HG02623 (cell line): ENCODE data around the gene NSD2.

Experiments
- ATAC-seq: cut with Tn5 transposase; IDR thresholded peaks from one replicate; pipeline ENCODE4 v1.9.1; 2021; ENCODE audit warnings: moderate library complexity; ENCODE audit not compliant: unreplicated experiment

NSD2 gene

DNA sequence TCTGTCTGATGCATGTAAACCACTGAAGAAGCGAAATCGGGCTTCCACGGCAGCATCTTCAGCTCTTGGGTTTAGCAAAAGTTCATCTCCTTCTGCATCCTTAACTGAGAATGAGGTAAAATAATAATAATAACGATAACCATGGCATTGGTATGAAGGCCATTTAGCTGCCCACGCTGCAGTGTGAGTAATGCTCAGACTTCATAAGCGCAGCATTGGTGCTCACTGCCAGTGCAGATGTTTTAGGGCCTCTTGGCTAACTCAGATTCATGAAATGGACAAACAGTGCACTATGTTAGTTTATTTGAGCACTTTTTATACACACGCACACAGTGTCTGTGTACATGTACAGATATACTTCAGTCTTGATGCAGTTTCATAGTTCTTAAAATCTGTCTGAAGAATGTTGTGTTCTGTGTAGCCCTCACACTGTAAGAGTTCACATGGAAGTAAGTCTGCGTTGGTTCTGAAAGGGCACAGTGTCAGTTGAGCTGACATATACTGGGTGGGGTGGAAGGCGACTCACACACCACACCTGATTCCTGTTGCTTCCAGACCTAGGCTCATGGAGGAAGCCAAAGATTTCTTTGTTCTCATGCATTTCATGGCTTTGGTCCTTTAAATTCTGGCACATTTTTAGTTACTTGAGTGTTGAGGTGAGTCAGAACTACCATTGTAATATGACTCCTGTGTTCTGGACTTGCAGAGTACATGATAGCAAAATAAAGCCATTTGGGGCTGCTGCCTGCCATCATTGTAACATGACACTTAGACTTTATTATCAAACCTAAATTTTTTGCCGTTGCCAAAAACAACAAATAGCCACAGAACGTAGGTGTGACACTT, 68.7 kb downstream of the NSD2 start:
- ATAC-seq, result no peak

DNA sequence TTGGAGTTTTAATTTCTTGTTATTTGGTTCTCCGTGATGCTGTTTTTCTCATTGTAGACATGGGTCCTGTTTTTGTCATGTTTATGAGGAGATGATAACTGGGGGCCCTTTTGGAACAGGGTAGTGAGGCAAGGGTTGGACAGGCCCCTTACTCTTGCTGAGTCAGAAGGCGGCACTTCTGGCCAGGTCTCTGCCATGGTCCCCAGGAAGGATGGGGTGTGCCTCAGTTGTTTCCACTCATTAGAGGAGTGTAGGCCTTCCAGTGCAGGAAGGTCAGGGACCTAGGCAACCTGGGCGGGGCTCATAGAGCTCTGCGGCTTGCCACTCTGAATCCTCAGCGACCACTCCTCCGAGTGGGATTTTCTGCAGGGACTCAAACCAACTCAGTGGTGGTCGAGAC, 69.4 kb downstream of the NSD2 start:
- no peak for ATAC-seq

DNA sequence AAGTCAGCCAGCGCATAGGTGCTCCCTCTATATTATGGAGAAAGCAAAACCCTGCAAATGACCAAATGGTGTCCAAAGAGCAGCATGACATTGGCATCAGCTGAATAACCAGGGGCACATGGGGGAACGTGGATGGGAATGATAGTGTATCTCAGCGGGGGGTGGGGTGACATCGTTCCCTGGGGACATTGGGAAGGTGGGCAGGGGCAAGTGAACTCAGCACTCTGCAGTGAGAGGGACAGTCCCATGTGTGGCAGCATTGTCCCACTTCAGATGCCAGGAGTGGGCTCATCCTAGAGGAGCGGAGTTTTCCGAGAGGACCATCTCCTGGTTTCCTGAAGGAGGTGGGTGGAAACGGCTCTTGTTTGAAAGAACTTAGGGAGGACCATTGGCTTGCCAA, 72.7 kb downstream of the NSD2 start:
- no peak for ATAC-seq

DNA sequence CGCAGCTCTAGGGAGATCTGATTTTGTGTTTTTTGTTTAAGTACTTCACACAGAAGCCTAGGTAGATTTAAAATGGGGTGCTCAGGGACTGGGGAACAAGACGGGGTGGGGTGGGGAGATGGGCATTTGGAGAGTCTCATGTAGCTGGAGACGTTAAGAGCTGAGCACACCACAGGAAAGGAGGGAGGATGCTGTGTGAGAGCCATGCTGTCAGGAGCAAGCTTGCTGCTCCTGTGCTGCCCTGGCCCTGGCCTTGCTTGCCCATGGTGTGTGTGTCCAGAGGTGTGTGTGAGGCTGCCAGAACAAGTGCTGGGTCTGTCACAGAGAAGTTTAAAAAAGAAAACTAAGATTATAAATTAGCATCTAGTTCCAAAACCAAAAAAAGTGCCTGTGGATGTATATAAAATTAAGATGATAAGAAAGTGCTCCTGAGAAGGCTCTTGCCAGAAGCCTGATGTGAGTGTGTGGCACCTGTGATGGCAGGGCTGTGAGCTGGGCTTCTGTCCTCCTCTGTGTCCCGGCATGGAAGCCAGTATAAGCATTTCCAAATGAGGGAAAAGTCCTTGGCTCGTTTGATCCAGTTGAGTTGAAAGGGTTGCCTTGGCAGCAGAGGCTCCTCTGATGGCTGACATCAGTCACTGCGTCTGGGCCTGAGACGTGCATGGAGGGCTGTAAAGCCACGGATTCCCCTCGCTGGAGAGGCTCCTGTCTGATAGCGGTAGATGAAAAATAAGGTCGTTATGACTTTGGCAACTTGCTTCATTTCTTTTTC, 74.1 kb downstream of the NSD2 start:
- ATAC-seq, result no peak

DNA sequence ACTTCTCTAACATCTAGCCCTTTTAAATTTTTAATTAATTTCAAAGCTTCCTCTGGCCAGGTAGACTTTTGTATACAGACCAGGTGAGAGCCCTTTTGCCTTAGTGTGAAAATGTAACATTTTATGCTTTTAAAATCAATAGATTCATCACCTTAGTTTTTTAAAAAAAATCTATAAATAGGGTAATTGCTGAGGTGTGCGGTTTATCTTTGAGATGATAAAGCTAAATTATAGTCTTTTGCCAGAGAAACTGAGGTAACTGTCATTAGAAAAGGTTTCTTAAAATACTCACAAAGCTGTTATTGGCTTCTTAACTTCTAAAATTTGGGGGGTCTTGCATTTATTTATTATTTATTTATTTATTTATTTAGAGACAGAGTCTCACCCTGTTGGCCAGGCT, 74.7 kb downstream of the NSD2 start:
- no peak for ATAC-seq

DNA sequence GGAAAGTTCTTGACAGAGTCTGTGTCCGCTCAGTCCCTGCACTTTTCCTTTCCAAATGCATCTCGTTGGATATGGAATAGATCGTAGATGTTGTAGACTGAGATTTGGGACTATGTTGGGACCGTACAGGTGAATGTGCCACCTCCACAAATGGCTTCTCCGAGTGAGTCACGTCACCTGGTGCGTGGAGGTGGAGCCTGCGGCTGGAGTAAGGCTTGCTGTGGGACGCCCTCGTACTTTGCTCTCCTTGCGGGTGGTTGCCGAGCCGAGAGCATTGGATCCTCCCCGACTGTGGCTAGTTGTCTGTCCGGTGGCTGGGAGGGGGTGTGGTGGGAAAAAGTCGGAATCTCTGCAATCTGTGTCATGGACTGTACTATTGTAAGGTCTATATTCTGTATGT, 77.0 kb downstream of the NSD2 start:
- ATAC-seq, result no peak

DNA sequence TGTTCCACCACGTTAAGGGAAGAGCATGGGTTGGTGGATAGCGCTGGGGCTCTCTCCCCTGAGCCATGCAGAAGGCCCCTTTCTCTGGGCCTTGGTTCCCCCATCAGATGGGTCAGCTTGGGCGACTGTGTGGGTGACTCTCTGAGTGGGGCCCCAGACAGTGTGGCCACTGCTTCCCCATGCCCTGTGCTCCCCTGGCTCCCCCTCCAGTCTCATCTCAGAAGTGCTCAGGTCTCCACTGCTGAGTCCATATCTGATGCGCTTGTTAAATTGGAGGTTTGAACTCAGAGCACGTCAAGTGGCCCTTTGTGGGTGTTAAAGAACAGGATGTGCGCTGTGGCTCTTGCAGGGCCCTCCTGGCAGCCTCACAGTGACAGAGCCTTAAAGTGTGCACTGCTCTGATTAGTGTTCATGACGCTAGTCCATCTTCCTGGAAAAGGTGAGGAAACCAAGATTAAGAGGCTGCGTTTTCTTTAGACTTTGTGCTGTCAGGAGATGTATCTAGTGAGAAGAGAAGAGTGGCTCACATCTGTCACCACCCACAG, 77.8 kb downstream of the NSD2 start:
- ATAC-seq, result no peak

DNA sequence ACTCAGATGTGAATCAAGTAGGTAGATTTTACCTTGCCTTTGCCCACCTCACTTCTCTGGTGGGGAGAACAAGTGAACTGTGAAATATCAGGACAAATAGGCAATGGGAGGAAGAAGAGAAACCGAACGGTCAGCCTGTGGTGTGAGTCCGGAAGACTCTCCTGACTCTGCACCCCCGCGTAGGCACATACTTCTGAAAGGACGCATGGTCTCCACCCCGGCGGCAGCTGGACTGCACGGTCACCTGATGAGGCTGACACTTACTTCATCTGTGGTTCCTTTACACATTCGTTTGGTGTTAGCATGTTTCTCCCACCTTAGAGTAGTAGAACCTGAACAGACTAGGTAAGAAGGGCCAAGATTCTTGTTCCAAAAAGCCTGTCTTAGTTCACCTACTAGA, 79.2 kb downstream of the NSD2 start:
- ATAC-seq, result no peak

DNA sequence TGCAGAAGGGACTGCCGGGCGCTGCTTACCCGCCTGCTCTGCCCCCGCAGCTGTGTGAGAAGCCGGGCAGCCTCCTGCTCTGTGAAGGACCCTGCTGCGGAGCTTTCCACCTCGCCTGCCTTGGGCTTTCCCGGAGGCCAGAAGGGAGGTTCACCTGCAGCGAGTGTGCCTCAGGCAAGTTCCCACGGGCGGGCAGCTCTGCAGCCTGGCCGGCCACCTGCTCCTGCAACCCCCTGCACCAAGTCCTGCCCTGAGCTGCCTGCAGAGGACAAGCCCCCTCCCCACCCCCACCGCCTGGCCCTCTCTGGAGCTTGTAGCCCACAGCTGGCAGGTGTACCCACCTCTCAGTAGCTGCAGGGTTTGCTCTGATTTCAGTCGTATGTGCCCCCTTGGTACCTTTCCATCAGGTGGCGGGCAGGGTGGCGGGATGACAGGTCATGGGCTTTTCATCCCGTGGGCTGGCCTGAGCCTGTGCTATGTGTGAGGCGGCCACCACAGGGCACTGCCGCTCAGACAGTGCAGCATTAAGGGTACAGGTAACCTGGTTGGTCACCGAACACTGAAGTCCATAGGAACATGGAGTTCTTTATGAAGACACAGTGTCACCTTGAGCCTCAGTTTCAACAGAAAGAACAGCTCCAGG, 81.0 kb downstream of the NSD2 start:
- no peak for ATAC-seq

DNA sequence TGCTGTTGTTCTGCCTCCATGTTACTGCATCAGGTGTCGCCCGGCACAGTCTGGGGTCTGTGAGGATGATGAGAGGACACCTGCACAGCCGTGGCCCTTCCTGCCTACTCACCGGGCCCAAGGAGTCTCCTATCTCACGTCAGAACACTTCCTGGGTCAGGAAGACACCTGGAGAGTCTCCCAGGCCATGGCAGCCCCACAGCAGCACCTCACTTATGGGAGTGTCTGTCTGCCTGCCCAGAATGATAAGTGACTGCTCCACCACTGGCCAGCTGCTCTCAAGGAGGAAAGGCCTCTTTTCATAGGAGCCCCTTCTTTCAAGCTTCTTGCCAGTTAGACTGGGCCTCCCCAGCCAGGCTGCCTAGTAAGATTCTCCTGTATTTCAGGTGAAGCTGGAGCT, 81.5 kb downstream of the NSD2 start:
- ATAC-seq, result no peak

DNA sequence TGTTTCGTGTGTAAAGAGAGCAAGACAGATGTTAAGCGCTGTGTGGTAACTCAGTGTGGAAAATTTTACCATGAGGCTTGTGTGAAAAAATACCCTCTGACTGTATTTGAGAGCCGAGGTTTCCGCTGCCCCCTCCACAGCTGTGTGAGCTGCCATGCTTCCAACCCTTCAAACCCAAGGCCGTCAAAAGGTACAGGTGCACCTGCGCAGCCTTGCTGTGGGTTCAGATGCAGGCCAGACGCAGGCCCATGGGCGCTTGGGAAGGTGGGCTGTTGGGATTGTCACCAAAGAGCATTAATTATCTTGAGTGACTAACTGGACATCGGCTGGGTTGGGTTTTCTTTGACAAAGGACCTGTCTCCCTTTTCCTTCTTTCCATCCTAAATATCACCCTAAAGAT, 82.1 kb downstream of the NSD2 start:
- no peak for ATAC-seq

DNA sequence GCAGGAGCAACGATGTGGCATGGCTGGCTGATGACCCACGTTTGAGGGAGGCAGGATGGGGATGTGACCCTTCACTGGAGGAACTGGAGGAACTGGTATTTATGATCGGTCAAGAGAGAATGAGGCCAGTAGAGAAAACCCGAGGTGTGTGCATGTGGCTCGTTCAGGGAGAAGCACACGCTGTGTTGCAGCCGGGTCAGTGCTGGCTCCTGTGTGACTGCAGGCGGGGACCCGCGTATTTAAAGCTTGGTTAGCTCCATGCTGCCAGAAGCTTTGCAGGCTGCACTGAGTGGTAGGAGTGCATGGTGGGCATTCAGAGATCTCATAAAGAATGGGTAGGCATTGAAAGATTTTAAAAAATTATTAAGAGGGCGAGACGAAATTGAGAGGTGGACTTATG, 85.4 kb downstream of the NSD2 start:
- ATAC-seq, result no peak

DNA sequence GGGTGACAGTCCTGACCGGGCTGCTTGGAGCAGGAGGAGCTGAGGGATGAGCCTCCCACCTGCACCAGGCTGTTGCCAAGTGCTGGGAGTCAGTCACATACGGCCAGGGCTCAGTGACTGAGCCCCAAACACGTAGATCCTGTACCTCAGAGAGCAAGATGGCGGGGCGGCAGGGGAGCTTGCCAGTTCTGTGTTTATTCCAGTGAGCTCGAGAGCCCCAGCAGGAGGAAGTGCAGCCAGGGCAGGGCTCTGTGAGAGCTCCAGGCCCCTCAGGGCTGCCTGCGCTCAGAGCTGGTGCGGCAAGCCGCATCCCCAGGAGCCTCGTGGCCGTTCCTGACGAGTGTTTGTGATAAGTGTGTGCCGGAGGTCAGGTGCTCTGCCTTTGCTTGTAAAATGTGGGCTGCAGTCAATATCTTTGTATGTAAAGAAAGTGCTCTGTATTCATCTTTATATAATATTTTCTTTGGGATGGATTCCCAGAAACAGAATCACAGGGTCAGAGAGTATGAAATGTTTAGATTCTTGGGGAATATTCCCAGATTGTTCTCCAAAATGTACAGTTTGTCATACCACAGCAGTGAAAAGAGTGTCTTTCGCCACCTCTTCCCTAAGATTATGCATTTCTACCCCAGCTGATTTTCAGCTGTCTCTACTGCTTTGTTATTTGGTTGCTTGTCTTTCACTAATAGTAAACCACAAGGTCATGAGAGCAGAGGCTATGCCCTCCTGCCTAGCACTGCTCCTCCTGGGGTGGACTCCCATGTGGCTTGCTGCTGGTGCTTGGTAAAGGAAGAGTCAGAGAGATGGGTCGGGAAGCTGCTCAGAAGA, 87.3 kb downstream of the NSD2 start:
- ATAC-seq, result no peak

DNA sequence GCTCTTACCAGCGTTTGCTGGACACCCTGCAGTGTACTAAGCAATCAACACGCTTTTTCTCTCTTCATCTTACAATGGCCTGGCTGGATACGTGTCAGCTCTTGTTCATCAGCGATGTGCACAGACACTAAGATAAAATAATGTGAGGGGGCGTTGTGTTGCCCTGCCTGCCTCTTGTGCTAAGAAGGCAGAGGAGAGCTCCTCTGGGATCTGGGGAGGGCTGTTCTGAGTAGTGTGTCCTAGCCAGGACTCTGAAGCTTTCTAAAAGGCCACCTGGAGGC, 87.9 kb downstream of the NSD2 start:
- no peak for ATAC-seq

DNA sequence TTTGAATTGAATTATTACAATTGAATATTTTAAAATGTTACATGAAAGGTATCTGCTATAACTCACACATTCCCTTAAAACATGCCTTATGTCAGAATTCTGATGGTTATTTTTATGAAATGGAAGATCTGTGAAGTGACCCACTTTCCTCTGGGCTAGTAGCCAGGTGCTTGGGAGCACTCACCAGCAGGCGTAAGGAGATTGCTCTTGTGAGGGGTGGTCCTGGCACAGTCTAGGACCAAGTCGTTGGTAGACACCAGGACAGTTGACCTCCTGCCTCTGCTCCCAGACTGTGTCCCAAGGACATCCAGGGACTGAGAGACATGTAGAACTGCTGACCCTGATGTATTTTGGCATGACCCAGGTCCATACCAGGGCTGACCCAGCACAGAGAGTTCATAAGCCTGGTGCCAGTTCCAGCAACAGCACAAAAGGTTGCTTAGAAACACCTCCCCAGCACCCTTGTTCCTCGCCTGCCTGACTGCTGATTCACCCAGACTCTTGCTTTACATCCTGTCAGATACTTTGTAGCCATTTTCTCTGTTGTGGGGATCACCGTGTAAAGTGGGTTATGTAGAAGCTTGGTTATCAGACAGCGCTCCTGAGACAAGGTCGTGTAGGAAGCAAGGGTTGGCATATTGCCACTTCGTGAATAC, 89.1 kb downstream of the NSD2 start:
- no peak for ATAC-seq

DNA sequence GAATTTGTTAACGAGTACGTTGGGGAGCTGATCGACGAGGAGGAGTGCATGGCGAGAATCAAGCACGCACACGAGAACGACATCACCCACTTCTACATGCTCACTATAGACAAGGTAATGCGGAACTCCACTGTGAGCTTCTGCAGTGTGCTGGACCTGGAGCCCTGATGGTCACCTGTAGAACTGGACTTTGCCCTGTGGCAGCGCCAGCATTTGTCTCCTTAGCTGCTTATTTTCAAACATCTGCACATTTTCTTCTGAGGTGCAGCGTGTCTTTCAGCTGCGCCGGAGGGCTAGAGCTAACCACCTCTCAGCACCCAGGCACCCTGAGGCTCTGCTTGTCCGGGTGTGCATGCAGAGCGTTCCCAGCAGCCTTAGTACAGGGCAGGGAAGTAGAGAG, 89.8 kb downstream of the NSD2 start:
- no peak for ATAC-seq

DNA sequence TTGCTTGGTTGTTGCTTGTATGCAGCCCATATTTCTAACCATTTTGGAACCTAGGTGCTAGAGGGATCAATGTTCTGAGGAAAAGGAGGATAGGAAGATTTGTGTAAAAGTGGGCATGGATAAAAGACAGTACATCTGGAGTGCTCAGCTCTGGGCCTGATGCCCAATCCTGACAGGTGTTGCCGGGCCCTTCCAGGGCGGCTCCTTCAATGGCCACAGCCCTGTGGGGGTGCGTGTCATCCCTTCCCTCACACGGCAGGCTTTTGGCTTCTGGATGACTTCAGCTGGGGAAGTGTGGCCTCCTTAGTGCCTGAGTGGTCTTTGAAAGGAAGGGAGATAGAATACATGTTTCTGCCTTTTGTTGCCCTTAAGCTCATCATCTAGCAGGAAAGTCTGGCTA, 90.4 kb downstream of the NSD2 start:
- no peak for ATAC-seq

DNA sequence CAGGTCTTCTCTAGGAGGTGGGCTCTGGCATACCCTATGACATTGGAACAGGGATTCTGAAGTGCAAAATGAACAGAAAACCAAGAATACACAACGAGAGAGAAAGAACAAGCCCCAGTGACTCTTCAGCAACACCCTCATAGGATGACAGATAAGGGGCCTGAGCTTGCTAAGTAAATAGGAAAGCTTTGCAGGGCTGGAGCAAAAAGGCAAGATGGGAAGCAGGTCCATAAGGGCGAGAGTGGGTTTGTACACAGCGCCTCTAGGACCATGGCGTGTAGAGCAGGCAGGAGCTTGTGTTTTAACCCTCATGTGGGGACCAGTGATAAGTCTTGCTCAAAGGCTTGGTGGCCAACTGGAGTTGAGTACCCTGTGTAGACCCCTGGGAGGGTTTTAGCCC, 91.8 kb downstream of the NSD2 start:
- no peak for ATAC-seq

DNA sequence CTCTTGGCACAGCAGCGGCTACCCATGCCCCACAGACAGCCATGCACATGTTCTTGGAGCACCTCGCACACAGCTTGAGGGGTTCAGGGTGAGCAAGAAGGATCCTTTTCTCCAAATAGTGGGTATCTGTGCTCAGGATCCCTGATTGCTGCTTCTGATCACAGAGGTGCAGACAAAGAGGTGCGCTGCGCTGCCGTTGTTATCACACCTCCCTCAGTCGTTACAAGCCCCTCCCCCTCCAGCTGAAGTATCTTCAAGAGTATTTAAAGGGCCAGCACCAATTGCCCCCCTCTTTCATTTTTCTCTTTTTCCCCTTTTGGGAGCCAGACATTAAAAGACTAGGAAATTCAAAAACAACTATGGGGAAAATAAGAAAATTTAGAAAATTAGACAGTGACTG, 93.2 kb downstream of the NSD2 start:
- no peak for ATAC-seq

DNA sequence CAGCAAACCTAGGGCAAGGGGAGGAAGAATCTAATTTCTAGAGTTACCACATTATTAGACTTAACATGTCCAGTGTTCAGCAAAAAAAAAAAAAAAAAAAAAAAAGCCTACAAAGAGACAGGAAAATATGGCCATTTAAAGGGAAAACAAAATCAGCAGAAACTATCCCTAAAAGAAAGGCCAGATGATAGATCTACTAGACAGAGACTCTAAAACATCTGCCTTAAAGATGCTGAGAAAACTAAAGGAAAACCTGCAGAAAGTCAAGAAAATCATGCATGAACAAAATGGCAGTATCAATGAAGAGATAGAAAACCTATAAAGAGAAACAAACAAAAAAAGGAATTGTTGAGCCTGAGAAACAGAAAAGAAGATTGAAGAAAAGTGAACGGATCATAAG, 93.8 kb downstream of the NSD2 start:
- ATAC-seq, result no peak
